Activated naive CD4-positive, alpha-beta T cell treated with anti-CD3 and anti-CD28 coated beads, Interleukin-2, amount 50 U/mL, for 16 hours (primary cell): ENCODE results near the gene PRDM16.

Source experiments
- DNase-seq: peaks from one replicate; pipeline ENCODE4 v3.0.0-alpha.2; 2020

Gene PRDM16

DNA sequence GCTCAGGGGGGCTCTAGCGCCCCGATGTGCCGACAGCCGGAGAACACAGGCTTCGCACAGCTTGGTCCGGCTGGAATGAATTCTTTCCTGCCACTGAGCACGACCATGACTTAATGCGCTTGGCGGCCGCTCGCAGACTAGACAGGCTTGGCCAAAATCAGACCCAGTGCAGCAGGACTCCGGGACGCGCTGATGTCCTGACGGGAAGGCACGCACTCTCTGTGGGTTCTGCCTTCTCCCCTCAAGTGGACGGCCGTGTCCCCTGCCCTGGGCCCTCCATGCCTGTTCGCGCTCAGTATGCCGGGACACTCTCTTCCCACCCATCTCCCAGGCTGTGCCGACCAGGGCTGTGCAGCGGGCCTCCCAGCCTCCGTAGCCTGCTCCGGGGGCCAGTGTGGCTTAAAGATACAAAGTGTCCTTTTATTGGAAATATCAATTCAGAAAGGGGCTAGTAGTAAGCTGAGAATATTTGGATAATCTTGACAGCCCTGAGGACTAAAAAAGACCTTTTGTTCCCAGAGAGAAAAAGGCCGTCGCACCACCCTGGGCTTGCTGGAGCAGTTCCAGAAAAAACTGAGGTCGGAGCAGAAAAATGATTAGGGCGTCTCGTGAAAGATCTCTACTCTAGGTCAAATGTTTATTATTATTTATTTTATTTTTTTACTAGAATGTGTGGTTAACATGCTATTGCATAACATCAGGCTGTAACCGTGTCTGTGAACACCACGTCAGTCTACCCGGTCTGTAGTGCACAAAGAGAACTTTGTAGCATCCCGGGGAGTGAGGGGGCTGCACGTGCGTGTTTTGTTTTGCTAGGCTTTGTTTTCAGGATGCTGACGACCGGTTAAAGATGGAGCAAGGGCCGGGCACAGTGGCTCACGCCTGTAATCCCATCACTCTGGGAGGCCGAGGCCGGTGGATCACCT, 297.4 kb downstream of the PRDM16 start:
- DNase-seq = no peak

DNA sequence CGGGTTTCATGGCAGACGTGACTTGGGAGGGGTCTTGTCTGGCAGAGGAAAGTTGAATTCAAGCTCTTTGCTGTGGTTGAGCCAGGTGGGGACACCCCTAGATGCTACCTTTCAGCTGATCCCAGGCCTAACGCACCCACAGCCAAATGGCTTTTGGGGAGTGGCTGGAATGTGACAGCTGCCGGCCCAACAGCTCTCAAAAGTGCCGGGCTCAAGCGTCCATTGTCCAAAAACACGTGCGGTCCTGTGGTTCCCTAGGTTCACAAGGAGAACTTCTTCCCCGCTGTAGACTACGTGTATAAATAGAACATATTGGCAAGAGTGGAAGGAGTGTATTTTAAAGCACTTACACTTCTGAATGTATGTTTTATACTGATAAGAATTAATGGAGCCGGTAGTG, 298.4 kb downstream of the PRDM16 start:
- no peak for DNase-seq

GRCh38 chr1:3368059-3368458, 299.1 kb downstream of the PRDM16 start:
- DNase-seq = no peak

- DNase-seq = no peak
Observed at GRCh38 chr1:3368711-3369445, 299.9 kb downstream of the PRDM16 start.

DNA sequence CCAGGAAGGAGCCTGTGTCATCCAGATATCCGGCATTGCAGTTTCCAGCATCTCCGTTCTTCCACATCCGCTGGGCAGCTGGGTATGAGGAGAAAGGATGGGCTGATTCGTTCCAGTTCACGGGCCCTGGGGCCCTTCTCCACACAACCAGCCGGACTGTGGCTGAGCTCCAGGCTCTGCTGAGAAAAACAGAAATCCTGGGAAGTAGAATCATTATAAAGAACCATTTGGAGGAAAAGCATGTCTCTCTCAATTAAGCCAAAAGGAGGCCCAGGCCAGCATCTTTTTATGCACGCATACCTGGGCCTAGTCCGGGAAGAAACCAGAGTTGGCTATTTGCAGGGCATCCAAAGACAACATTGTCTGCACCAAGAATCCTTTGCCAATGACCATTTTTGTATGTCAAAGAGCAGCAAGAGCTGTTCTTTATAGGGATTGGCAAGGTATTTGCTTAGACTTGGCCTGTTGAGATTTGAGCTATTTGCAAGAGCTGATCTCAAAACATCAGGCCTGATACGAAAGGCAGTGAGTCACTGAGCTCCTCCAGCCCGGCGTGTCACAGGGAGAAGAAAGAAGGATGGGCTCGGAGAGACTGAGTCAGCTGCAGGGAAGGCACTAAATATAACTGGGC, 300.6 kb downstream of the PRDM16 start:
- no peak for DNase-seq

- no peak for DNase-seq
Observed at GRCh38 chr1:3370856-3371703, 302.1 kb downstream of the PRDM16 start.

GRCh38 chr1:3372317-3372716, 303.3 kb downstream of the PRDM16 start:
- DNase-seq = no peak

DNA sequence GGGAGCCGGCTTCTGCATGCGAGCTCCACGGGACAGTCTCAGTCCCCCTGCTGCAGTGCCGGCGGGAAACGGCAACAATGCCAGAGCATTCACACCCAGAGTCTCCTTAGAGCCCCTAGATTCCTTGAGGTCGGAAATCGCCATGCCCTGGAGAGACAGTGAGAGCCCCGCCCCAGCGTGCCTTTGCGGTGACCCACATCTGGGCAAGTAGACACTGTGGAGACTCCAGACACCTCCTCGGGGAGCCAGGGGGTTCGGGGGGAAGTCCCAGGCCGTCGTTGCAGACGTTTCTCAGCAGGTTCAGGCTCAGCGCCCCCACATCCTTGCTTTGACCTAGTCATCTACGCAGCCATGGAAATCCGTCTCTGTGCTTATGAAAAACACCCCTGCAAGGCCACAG, 304.2 kb downstream of the PRDM16 start:
- DNase-seq = no peak

- DNase-seq = no peak
Observed at GRCh38 chr1:3373700-3374405, 304.9 kb downstream of the PRDM16 start.

DNA sequence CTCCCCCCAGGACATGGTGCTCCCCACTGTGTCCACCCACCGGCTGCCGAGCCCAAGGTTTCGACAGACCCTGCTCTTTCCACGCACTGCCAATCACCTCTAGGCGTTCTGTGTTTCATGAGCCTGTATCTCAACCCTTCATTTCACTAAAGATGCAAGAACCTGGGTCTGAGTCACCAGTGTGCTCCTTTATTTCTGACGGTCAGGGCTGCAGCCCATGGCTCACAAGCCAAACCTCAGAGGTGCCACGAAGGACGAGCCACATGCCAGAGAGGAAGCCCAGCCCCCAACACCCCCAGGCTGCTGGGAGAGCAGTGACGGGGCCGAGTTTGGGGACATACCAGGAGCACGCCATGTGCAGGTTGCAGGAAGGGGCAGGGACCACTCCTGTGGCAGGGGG, 306.2 kb downstream of the PRDM16 start:
- no peak for DNase-seq

DNA sequence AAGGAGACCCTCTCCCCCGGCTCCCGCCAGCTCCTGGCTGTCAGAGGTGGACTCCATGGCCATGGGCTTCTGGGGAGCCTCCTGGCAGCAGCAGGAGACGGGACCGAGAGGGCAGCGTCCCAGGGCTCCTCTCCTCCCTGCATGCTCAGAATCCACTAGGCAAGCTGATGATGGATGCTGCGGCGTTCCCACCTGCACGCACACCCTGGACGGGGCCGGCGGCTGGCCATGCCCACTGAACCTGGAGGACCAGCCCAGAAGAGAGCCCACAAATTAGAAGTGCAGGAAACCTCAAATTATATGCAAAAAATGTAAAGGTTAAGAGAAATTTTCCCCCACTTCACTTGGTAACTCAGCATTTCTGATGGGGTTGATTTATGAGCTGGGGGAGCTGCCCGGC, 308.2 kb downstream of the PRDM16 start:
- DNase-seq = no peak

DNA sequence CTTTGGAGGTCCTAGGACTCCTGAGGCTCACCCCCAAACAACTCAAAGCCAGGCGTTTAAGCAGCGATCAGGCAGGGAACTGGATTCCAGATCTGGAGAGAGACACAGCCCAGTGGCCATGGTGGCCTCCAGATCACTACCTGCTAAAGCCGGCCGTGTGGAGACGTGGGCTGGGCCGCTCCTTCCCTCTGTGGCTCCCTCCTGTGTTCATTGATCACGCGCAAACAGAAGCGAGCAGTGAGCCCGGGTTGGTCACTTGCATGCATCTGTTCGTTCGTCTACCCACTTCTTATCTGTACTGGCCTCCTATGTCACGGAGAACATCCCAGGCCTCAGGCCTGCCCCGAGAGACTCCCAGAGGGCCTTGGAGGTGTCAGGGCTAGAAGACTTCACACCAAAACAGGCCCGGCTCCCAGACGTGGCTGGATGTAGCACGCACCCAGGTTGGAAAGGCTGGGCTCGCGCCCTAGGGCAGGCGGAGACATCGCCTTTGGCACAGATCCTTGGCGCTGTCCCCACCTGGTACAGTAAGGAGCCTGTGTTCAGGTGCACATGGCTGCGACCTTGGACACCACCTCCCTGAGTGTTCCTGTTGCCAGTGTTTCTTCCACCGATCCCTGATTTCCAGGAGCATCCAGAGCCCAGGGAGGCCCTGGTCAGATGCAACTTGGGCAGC, 308.7 kb downstream of the PRDM16 start:
- no peak for DNase-seq

- DNase-seq = no peak
Observed at GRCh38 chr1:3378411-3379208, 309.6 kb downstream of the PRDM16 start.

- DNase-seq = no peak
Observed at GRCh38 chr1:3379934-3380333, 310.9 kb downstream of the PRDM16 start.

DNA sequence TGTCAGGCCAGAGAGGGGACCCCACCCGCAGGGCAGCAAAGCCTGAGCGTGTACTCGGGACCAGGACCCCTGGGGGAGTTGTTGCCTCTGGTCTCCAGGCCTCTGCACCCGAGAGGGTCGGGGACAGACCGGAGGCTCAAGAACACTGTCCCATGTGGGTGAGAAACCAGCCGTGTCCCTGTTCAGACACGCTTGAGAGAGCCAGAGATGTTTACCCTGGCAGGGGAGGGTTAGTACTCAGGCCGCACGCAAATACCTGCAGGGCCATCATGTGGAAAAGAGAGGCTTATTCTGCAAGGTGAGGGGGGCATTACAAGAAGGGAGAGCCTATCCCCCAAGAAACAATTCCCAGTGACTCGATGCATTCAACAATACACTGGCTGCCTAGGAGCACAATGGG, 311.5 kb downstream of the PRDM16 start:
- no peak for DNase-seq

DNA sequence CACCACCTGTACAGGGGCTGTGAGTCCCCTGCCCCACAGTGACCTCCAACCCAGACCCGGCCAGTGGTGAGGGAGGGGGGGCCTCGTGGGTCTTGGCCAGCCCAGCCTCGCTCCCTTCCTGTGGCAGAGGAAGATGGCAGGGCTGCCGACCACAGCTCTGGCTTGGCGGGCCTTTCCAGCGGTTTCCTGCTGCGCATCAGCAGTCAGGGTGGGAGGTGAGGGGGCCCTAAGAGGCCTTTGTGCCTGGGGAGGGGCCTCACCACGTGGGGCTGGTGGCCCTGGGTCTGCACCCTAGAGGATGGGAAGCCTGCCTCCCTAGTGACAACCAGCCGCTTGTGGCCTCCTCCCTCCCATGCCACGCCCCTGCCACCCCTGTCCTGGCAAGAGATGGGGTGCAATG, 312.9 kb downstream of the PRDM16 start:
- DNase-seq = no peak

- DNase-seq = no peak
Observed at GRCh38 chr1:3382326-3383057, 313.5 kb downstream of the PRDM16 start.

- DNase-seq = no peak
Observed at GRCh38 chr1:3383679-3384078, 314.7 kb downstream of the PRDM16 start.

- DNase-seq = no peak
Observed at GRCh38 chr1:3384407-3384806, 315.4 kb downstream of the PRDM16 start.
